Gastroesophageal sphincter (tissue), 3 donors: ENCODE data around the gene CNTNAP2.

Experiments used
- CTCF ChIP-seq, 4 experiments: fragments of 200-600 bp in 2 of 4; fragments of 450-650 bp in 2 of 4; sonication (generic) in 1 of 4; IDR thresholded peaks; one replicate each; pipeline ENCODE4 v1.5.1; 2017 to 2019; ENCODE audit warnings: antibody characterized with exemption in 4 of 4, mild to moderate bottlenecking in 2 of 4, moderate library complexity in 2 of 4
- EP300 ChIP-seq: sonication (generic); formaldehyde crosslinking; IDR thresholded peaks from one replicate; pipeline ENCODE4 v1.6.1; 2017; ENCODE audit warnings: antibody characterized with exemption, mild to moderate bottlenecking
- POLR2A ChIP-seq, 2 donors: fragments of 450-650 bp; IDR thresholded peaks; one replicate each; pipeline ENCODE4 v1.6.1; 2017; ENCODE audit warnings: antibody characterized with exemption in 2 of 2, mild to moderate bottlenecking in 2 of 2, moderate library complexity in 1 of 2
- POLR2AphosphoS5 ChIP-seq: sonication (generic); formaldehyde crosslinking; IDR thresholded peaks from one replicate; pipeline ENCODE4 v1.6.1; 2017; ENCODE audit warnings: antibody characterized with exemption

GRCh38 chr7:148028165-148028564 lies 1911.6 kb downstream of the CNTNAP2 start:
- TF ChIP-seq CTCF (IDR thresholded peaks at IDR 0.05), result no peak
- no peak for TF ChIP-seq POLR2A (IDR thresholded peaks at IDR 0.05)
- TF ChIP-seq EP300, result no peak
- TF ChIP-seq POLR2AphosphoS5, result no peak
